ENCODE measurements around the gene PLPP2.
A peak's percentile ranks its signal among the peaks of the same experiment; 100 is the strongest.

PLPP2 gene

DNA sequence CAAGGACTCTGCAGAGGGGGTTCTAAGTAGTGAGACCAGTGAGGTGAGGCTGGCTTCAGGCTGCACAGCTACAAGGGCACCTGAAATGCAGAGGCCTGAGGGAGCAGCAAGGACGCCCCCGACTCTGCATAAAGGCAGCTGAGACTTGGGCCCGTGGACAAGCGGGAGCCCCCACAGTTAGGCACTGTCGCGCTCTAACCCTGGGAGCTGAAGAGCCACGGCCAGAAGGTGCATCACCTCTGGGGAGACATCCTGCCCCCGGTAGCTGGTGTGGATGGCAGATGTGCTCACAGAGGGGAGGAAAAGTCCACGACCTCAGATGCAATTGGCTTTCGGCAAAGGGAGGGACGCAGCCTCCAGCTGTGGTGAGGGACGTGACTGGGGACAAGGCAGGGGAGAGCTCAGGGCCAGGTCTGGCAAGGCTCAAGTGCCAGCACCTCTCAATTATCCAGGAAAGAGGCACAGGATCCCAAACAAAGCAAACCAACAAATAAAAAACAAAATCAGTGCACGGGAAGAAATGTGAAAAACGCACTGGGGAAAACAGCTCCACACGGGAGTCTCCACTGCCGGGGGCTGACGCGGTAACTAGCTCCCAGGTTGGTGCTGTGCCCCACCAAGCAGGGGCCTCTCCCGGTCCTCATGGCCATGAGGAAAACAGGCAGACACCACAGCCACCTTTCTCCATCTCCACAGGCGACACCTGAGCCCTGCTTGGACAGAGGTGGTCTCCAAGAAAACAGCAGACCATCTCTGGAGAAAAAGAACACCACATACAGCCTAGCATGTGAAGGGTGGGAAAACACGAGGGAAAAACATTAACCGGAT lies 23.0 kb upstream of the PLPP2 start:
- no peak for DNase-seq (ENCODE audit: low spot score)

GRCh38 chr19:313169-313987 lies 22.2 kb upstream of the PLPP2 start:
- DNase-seq (ENCODE audit: low spot score), result no peak

- no peak for DNase-seq (ENCODE audit: low spot score)
Measured at GRCh38 chr19:311813-312261, 20.6 kb upstream of the PLPP2 start.

GRCh38 chr19:310781-311496 lies 19.7 kb upstream of the PLPP2 start:
- no peak for DNase-seq (ENCODE audit: low spot score)

- DNase-seq (ENCODE audit: low spot score), result no peak
Measured at GRCh38 chr19:310141-310651, 19.0 kb upstream of the PLPP2 start.

GRCh38 chr19:309206-309565 lies 18.0 kb upstream of the PLPP2 start:
- DNase-seq (ENCODE audit: low spot score), result no peak

DNA sequence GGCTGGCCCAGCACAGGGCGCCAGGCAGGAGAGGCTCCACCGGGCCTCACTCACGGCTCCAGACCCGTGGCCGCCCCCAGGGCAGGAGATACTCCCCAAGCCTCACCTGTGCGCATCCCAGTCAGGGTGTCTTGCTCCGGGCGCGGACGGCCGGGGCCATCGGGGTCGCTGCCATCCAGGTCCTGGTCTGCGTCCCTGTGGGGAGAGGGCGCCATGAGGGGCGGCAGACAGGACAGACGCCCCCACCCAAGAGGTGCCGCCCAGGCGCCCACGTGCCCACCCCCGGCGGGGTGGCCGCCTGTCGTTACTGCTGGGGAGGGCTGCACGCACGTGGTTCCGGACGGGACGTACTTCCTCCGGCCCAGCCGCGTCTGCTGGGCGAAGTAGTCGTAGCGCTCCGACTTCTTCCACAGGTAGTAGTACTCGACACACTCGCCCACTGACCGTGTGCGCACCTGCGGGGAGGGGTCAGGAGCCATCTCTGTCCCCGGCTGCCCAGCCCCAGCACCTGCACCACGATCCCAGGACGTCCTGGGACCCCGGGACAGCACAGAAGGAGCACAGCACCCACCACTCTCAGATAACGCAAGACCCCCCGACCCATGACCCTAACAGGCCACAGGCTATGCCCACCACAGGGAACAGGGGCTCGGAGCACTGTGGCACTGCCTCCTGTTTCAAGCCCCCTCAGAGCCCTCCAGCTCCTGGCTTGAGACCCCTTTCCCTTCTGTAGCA lies 17.4 kb upstream of the PLPP2 start:
- no peak for DNase-seq (ENCODE audit: low spot score)

DNA sequence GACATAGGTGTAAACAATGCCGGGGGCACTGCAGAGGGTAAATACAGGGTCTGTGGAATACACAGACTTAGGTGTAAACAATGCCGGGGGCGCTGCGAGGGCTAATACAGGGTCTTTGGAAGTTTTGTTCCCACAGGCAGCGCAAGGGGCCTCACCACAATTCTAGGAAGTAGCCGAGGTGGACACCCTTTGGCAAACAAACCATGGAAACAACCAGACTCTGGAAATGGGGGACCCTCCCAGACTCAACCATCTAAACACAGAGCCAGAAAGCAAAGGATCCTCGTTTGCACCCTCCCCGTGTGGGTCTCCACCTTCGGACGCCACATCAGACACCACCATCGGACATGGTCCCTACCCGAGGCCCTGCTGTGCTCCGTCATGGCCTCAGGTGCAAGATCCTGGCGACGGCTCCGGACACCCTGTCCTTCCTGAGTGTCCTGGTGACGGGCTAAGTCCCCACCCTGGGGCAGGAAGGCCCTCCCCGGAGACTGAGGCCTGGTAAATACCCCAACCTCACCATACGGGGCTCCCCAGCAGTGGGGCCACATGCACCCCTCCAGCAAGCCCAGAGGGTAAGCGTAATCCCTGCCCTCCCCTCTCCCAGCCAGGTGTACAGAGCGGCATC lies 16.7 kb upstream of the PLPP2 start:
- DNase-seq (ENCODE audit: low spot score), result no peak

DNA sequence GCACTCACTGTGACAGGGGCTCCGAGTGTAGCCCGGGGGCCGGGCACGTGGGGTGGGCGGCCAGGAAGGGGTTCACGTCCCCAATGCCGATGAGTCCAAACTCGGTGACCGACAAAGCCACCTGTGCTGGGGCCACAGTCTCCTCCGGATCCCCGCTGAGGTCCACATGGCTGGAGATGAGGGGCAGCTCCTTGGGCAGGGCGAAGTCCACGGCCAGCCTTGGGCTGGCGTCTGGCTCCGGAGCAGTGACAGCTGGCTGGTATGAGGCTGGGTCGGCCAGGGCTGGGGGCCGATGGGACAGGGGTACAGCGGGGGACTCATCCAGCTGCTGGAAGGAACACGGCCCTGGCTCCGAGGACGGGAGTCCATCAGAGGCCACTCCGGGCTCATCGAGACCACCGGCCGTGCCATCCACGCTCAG lies 15.9 kb upstream of the PLPP2 start:
- DNase-seq (ENCODE audit: low spot score), result no peak

DNA sequence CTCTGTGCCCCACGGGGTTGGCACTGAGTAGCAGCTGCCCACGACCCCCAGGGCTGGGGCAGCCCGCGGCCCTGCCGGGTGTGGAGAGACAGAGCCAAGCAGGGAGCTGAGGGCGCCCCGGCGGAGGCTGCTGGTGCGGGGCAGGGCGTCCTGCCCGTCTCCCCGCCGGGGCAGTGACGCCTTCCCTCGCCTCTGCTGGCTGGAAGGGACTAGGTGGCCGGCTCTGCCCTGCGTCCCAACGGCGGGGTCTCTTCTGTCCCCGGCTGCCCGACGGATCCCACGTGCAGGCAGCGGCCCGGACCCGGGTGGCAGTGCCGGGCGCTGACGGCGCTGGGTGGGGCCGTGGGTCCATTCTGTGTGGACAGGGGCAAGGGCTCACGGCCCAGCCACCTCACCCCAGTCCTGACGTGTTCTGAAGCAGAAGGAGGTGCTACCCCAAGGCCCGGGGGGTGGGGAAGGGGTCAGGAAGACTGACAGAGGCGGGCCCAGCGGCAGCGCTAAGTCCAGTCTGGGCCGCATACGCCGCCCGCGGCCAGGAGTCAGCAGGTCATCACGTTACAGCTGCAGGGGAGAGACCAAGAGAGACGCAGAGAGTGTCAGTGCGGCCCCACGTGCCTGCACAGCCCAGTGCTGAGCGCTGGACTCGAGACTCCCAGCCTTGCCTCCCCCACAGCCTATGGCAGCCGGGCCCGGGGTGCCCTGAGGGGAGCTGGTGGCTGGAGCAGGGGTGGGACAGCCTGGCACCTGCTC lies 15.1 kb upstream of the PLPP2 start:
- DNase-seq (ENCODE audit: low spot score), result no peak

GRCh38 chr19:305240-306150 lies 14.3 kb upstream of the PLPP2 start:
- DNase-seq (ENCODE audit: low spot score), result no peak

- no peak for DNase-seq (ENCODE audit: low spot score)
Measured at GRCh38 chr19:296476-297225, 5.4 kb upstream of the PLPP2 start.

GRCh38 chr19:295687-296370 lies 4.6 kb upstream of the PLPP2 start:
- DNase-seq (ENCODE audit: low spot score), result no peak

- peak; percentile 39 for DNase-seq (ENCODE audit: low spot score)
Measured at GRCh38 chr19:294946-295686, 3.9 kb upstream of the PLPP2 start.

GRCh38 chr19:294341-294945 lies 3.2 kb upstream of the PLPP2 start:
- no peak for DNase-seq (ENCODE audit: low spot score)

GRCh38 chr19:293436-294110 lies 2.4 kb upstream of the PLPP2 start:
- no peak for DNase-seq (ENCODE audit: low spot score)
